Measurements from ENCODE around the gene NPY. TPM values are rescaled to one million over a fixed set of nuclear protein-coding genes. Genes with fewer than 3 reads are reported as not detected.
A peak's percentile ranks its signal among the peaks of the same experiment; 100 is the strongest.

The NPY gene
- total RNA-seq = not detected
- polyA plus RNA-seq = not detected

DNA sequence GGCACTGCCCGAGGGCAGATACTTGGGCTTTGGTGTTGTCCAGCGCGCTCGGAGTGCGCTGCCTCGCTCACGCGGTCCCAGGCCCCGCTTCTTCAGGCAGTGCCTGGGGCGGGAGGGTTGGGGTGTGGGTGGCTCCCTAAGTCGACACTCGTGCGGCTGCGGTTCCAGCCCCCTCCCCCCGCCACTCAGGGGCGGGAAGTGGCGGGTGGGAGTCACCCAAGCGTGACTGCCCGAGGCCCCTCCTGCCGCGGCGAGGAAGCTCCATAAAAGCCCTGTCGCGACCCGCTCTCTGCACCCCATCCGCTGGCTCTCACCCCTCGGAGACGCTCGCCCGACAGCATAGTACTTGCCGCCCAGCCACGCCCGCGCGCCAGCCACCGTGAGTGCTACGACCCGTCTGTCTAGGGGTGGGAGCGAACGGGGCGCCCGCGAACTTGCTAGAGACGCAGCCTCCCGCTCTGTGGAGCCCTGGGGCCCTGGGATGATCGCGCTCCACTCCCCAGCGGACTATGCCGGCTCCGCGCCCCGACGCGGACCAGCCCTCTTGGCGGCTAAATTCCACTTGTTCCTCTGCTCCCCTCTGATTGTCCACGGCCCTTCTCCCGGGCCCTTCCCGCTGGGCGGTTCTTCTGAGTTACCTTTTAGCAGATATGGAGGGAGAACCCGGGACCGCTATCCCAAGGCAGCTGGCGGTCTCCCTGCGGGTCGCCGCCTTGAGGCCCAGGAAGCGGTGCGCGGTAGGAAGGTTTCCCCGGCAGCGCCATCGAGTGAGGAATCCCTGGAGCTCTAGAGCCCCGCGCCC, at the start of gene NPY:
TSS of gene NPY (plus strand) at position 294 of the 802 bp plus-strand sequence. CDS start 1,051 bp downstream, outside the sequence.
- H3K27me3 Mint-ChIP-seq = peaks cover 24% of the 10 kb centered on the region in 2 donors
- peak in 1 of 5 donors; percentile 4 for DNase-seq
- peaks cover 6 to 20% (median 12%) of the 10 kb centered on the region in 4 donors for H3K4me1 Mint-ChIP-seq
- no peak within 1 kb of the TSS for H3K4me3 ChIP-seq (ENCODE audit: low read length in 2 of 2)
- no peak within 1 kb of the TSS for H3K27ac ChIP-seq (ENCODE audit: low read depth, low read length)
- no peaks in the 10 kb centered on the region for H3K9me3 ChIP-seq (ENCODE audit: control insufficient read depth in 1 of 2, low read length in 2 of 2)
- H3K27ac Mint-ChIP-seq = no peak within 1 kb of the TSS
- H3K36me3 Mint-ChIP-seq = no peaks in the 10 kb centered on the region
- ChIA-PET CTCF (ENCODE audit: partially characterized antibody) (no interaction called here), POLR2A (ENCODE audit: partially characterized antibody) (no interaction called here)
- peaks cover 17% of the 10 kb centered on the region for H3K4me1 ChIP-seq (ENCODE audit: insufficient read depth, low read length)
- no peaks in the 10 kb centered on the region for H3K36me3 ChIP-seq (ENCODE audit: insufficient read depth, low read length)
- intact Hi-C loops (cut with micrococcal nuclease) = no loop called here
- peaks cover 24% of the 10 kb centered on the region for H3K27me3 ChIP-seq (ENCODE audit: insufficient read depth, low read length)
- H3K9me3 Mint-ChIP-seq = no peaks in the 10 kb centered on the region
- H3K4me3 Mint-ChIP-seq = peak within 1 kb of the TSS; percentile 30 to 88 (median 74)

DNA sequence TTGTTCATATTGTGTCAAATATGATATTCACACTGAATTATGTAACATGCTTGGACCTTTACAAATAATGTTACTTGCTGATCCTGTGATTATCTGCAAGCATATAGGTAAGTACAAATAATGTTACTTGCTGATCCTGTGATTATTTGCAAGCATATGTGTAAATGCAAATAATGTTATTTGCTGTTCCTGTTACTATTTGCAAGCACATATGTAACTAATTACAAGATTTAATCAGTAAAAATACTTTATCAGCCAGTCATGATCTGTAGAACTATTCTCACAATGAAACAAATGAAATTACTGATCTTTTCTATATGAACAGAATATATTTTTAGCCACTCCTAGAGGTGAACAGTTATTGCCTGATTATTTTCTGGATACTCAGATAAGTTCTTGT, 44.7 kb upstream of the NPY start:
- H3K27me3 Mint-ChIP-seq = peaks cover 5 to 18% of the 10 kb centered on the region in 2 donors
- intact Hi-C loops (cut with micrococcal nuclease) = no loop called here
- CTCF ChIA-PET (ENCODE audit: partially characterized antibody) = interaction anchor here (0.7 kb wide), 1 partner anchor 679 kb away, joined by 3 read pairs; no protein-coding TSS in a partner anchor
- H3K4me1 ChIP-seq (ENCODE audit: insufficient read depth, low read length) = no peaks in the 10 kb centered on the region
- no peaks in the 10 kb centered on the region for H3K36me3 ChIP-seq (ENCODE audit: insufficient read depth, low read length)
- POLR2A ChIA-PET (ENCODE audit: partially characterized antibody) = no interaction called here
- no peak overlapping the region for H3K4me3 ChIP-seq (ENCODE audit: low read length in 2 of 2)
- H3K9me3 Mint-ChIP-seq = peaks cover 0 to 2% (median 0%) of the 10 kb centered on the region in 8 donors
- no peaks in the 10 kb centered on the region for H3K36me3 Mint-ChIP-seq
- H3K4me1 Mint-ChIP-seq = no peaks in the 10 kb centered on the region
- no peak overlapping the region for H3K4me3 Mint-ChIP-seq
- H3K27me3 ChIP-seq (ENCODE audit: insufficient read depth, low read length) = no peaks in the 10 kb centered on the region
- H3K27ac ChIP-seq (ENCODE audit: low read depth, low read length) = no peak overlapping the region
- H3K9me3 ChIP-seq (ENCODE audit: control insufficient read depth in 1 of 2, low read length in 2 of 2) = no peaks in the 10 kb centered on the region
- no peak overlapping the region for H3K27ac Mint-ChIP-seq
- no peak for DNase-seq

DNA sequence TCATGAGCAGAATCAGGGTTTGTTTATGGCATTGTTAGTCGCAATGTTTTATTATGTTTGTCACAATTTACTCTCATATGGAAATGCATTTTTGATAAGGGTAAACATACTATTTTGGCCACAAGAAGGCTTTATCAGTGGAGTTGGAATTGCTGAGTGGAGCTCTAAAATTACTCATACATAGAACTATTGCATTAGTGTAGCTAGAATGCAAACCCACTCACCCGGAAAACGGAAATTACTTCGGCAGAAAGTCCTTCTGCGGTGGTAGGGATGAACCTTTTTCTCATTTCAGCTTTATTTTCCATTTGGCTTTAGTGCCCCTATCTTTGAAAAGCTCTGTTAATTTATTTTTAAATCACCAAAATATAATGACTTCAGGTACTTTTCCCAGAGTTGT, 42.8 kb upstream of the NPY start:
- H3K36me3 Mint-ChIP-seq = no peaks in the 10 kb centered on the region
- peaks cover 0 to 2% (median 0%) of the 10 kb centered on the region in 8 donors for H3K9me3 Mint-ChIP-seq
- H3K4me1 ChIP-seq (ENCODE audit: insufficient read depth, low read length) = no peaks in the 10 kb centered on the region
- H3K4me3 Mint-ChIP-seq = no peak overlapping the region
- H3K27me3 Mint-ChIP-seq = peaks cover 4 to 19% of the 10 kb centered on the region in 2 donors
- no peaks in the 10 kb centered on the region for H3K9me3 ChIP-seq (ENCODE audit: control insufficient read depth in 1 of 2, low read length in 2 of 2)
- no peak overlapping the region for H3K4me3 ChIP-seq (ENCODE audit: low read length in 2 of 2)
- H3K27me3 ChIP-seq (ENCODE audit: insufficient read depth, low read length) = no peaks in the 10 kb centered on the region
- H3K36me3 ChIP-seq (ENCODE audit: insufficient read depth, low read length) = no peaks in the 10 kb centered on the region
- no peak for DNase-seq
- no peak overlapping the region for H3K27ac Mint-ChIP-seq
- no peaks in the 10 kb centered on the region for H3K4me1 Mint-ChIP-seq
- CTCF ChIA-PET (ENCODE audit: partially characterized antibody) = no interaction called here
- H3K27ac ChIP-seq (ENCODE audit: low read depth, low read length) = no peak overlapping the region
- intact Hi-C loops (cut with micrococcal nuclease) = no loop called here
- POLR2A ChIA-PET (ENCODE audit: partially characterized antibody) = no interaction called here

- Mint-ChIP-seq H3K4me1 (no peaks in the 10 kb centered on the region), H3K9me3 (peaks cover 0 to 7% (median 3%) of the 10 kb centered on the region in 8 donors), H3K36me3 (no peaks in the 10 kb centered on the region), H3K4me3 (no peak overlapping the region), H3K27ac (no peak overlapping the region), H3K27me3 (peaks cover 0 to 13% of the 10 kb centered on the region in 2 donors)
- intact Hi-C loops (cut with micrococcal nuclease) = no loop called here
- Histone ChIP-seq H3K36me3 (ENCODE audit: insufficient read depth, low read length) (no peaks in the 10 kb centered on the region), H3K9me3 (ENCODE audit: control insufficient read depth in 1 of 2, low read length in 2 of 2) (no peaks in the 10 kb centered on the region), H3K4me3 (ENCODE audit: low read length in 2 of 2) (no peak overlapping the region), H3K4me1 (ENCODE audit: insufficient read depth, low read length) (no peaks in the 10 kb centered on the region), H3K27ac (ENCODE audit: low read depth, low read length) (no peak overlapping the region), H3K27me3 (ENCODE audit: insufficient read depth, low read length) (no peaks in the 10 kb centered on the region)
- no peak for DNase-seq
- CTCF ChIA-PET (ENCODE audit: partially characterized antibody) = no interaction called here
- POLR2A ChIA-PET (ENCODE audit: partially characterized antibody) = no interaction called here
These were observed 39.4 kb upstream of the NPY start for GRCh38 chr7:24244554-24244953.

- H3K36me3 Mint-ChIP-seq = no peaks in the 10 kb centered on the region
- H3K9me3 Mint-ChIP-seq = peaks cover 0 to 7% (median 4%) of the 10 kb centered on the region in 8 donors
- no peaks in the 10 kb centered on the region for H3K4me1 Mint-ChIP-seq
- no peak overlapping the region for H3K4me3 ChIP-seq (ENCODE audit: low read length in 2 of 2)
- H3K27me3 ChIP-seq (ENCODE audit: insufficient read depth, low read length) = no peaks in the 10 kb centered on the region
- H3K27me3 Mint-ChIP-seq = peaks cover 0 to 13% of the 10 kb centered on the region in 2 donors
- intact Hi-C loops (cut with micrococcal nuclease) = no loop called here
- no peaks in the 10 kb centered on the region for H3K9me3 ChIP-seq (ENCODE audit: control insufficient read depth in 1 of 2, low read length in 2 of 2)
- POLR2A ChIA-PET (ENCODE audit: partially characterized antibody) = no interaction called here
- no peak for DNase-seq
- no peak overlapping the region for H3K4me3 Mint-ChIP-seq
- no peaks in the 10 kb centered on the region for H3K4me1 ChIP-seq (ENCODE audit: insufficient read depth, low read length)
- no peaks in the 10 kb centered on the region for H3K36me3 ChIP-seq (ENCODE audit: insufficient read depth, low read length)
- CTCF ChIA-PET (ENCODE audit: partially characterized antibody) = no interaction called here
- no peak overlapping the region for H3K27ac ChIP-seq (ENCODE audit: low read depth, low read length)
- no peak overlapping the region for H3K27ac Mint-ChIP-seq
These were observed 38.6 kb upstream of the NPY start for GRCh38 chr7:24245362-24245761.

GRCh38 chr7:24249266-24249665, 34.7 kb upstream of the NPY start:
- H3K4me1 ChIP-seq (ENCODE audit: insufficient read depth, low read length) = peaks cover 5% of the 10 kb centered on the region
- H3K4me3 ChIP-seq (ENCODE audit: low read length in 2 of 2) = no peak overlapping the region
- Mint-ChIP-seq H3K27me3 (peaks cover 0 to 5% of the 10 kb centered on the region in 2 donors), H3K4me3 (no peak overlapping the region), H3K27ac (no peak overlapping the region), H3K36me3 (peaks cover 0 to under 1% of the 10 kb centered on the region in 2 donors), H3K9me3 (peaks cover 0 to 31% (median 22%) of the 10 kb centered on the region in 8 donors), H3K4me1 (peaks cover 0 to 11% (median 2%) of the 10 kb centered on the region in 4 donors)
- no peaks in the 10 kb centered on the region for H3K27me3 ChIP-seq (ENCODE audit: insufficient read depth, low read length)
- no peaks in the 10 kb centered on the region for H3K36me3 ChIP-seq (ENCODE audit: insufficient read depth, low read length)
- CTCF ChIA-PET (ENCODE audit: partially characterized antibody) = no interaction called here
- intact Hi-C loops (cut with micrococcal nuclease) = no loop called here
- no peak overlapping the region for H3K27ac ChIP-seq (ENCODE audit: low read depth, low read length)
- POLR2A ChIA-PET (ENCODE audit: partially characterized antibody) = no interaction called here
- no peaks in the 10 kb centered on the region for H3K9me3 ChIP-seq (ENCODE audit: control insufficient read depth in 1 of 2, low read length in 2 of 2)
- no peak for DNase-seq

DNA sequence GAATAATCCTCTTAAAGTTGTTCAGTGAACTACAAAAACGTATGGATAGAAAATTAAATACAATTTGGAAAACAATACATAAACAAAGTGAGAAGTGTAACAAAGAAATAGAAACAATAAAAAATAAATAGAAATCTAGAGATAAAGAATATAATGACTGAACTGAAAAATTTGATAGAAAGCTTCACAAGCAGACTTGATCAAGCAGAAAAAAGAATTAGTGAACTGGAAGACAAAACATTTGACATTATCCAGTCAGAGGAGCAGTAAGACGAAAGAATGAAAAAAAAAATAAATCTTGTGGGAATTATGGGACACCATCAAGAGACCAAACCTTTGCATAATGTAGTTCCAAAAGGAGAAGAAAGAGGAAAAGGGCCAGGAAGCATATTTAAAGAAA, 32.4 kb upstream of the NPY start:
- Mint-ChIP-seq H3K4me1 (peaks cover 5 to 31% (median 16%) of the 10 kb centered on the region in 4 donors), H3K27me3 (peaks cover 0 to 2% of the 10 kb centered on the region in 2 donors), H3K4me3 (no peak overlapping the region), H3K27ac (no peak overlapping the region), H3K36me3 (peaks cover 0 to 5% of the 10 kb centered on the region in 2 donors), H3K9me3 (peaks cover 0 to 31% (median 22%) of the 10 kb centered on the region in 8 donors)
- Histone ChIP-seq H3K4me1 (ENCODE audit: insufficient read depth, low read length) (peaks cover 22% of the 10 kb centered on the region), H3K27me3 (ENCODE audit: insufficient read depth, low read length) (no peaks in the 10 kb centered on the region), H3K36me3 (ENCODE audit: insufficient read depth, low read length) (no peaks in the 10 kb centered on the region), H3K9me3 (ENCODE audit: control insufficient read depth in 1 of 2, low read length in 2 of 2) (no peaks in the 10 kb centered on the region), H3K27ac (ENCODE audit: low read depth, low read length) (no peak overlapping the region), H3K4me3 (ENCODE audit: low read length in 2 of 2) (no peak overlapping the region)
- no peak for DNase-seq
- POLR2A ChIA-PET (ENCODE audit: partially characterized antibody) = no interaction called here
- intact Hi-C loops (cut with micrococcal nuclease) = no loop called here
- CTCF ChIA-PET (ENCODE audit: partially characterized antibody) = no interaction called here

All from CD4-positive, alpha-beta memory T cell (primary cell).